ENCODE data around the gene CHFR.
A peak's percentile ranks its signal among the peaks of the same experiment; 100 is the strongest.
"Not testable (repeated sequence)": the region's sequence is repeated elsewhere in the genome, so short reads cannot be mapped to it uniquely, and the experiment has no call there.

CHFR gene

DNA sequence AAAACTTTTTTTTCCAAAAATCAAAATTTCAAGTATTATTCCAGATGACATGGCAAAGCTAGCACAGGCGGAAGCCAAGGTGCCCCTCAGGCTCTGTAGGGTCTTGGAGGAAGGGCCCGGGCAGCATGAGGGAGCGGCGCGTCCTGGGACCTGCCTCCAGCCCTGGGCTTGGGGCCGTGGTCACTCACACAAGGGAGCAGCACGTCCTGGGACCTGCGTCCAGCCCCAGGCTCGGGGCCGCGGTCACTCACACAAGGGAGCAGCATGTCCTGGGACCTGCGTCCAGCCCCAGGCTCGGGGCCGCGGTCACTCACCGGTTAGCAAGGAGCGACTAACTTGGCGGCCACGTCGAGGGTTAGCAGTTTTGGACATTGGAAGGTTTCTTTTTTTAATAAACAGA lies 46.9 kb downstream of the CHFR start:
- no peak for DNase-seq (ENCODE audit: low spot score)

DNA sequence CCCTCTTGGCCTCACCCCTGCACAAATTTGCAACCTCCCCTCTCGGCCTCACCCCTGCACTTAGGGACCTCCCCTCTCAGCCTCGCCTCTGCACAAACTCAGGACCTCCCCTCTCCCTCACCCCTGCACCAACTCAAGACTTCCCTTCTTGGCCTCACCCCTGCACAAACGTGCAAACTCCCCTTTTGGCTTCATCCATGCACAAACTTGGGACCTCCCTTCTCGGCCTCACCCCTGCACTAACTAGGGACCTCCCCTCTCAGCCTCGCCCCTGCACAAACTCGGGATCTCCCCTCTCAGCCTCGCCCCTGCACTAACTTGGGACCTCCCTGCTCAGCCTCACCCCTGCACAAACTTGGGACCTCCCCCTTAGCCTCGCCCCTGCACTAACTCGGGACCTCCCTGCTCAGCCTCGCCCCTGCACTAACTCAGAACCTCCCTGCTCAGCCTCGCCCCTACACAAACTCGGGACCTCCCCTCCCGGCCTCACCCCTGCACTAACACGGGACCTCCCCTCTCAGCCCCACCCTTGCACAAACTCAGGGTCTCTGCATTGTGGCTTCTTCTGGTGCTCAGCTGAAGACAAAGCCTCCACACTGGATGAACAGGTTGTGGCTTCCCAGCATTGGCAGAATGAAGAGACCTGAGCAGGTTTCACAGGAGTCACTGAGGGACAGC lies 47.7 kb downstream of the CHFR start:
- DNase-seq (ENCODE audit: low spot score) = no peak

DNA sequence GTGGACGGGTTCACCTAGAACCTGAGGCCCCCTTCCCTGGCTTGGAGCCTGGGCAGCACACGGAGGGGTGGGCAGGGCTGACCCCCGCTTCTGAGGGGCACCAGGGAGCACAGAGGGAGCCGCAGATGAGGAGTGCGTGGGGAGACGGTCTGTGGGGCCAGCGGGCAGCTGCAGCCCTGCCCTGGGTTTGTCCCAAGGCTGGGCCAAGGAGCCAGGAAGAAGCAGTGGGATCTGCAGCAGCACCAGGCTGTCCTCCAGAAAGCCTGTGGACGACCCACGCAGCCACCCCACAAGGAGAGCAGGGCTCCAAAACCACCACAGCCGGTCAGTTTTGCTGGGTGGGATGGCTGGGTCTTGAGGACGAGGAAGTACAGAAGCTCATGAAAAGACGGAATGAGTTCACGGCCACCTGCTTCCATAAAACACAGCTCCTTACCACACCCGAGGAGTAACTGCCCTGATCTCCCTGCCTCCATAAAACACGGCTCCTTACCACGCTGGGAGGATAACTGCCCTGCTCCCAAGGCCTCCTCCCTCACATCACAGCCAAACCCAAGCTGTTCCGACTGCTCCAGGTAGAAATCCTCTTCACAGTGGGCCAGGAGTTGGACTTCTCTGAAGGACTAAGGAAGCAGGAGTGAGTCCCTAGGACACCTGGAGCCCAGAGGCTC lies 48.9 kb downstream of the CHFR start:
- no peak for DNase-seq (ENCODE audit: low spot score)

DNA sequence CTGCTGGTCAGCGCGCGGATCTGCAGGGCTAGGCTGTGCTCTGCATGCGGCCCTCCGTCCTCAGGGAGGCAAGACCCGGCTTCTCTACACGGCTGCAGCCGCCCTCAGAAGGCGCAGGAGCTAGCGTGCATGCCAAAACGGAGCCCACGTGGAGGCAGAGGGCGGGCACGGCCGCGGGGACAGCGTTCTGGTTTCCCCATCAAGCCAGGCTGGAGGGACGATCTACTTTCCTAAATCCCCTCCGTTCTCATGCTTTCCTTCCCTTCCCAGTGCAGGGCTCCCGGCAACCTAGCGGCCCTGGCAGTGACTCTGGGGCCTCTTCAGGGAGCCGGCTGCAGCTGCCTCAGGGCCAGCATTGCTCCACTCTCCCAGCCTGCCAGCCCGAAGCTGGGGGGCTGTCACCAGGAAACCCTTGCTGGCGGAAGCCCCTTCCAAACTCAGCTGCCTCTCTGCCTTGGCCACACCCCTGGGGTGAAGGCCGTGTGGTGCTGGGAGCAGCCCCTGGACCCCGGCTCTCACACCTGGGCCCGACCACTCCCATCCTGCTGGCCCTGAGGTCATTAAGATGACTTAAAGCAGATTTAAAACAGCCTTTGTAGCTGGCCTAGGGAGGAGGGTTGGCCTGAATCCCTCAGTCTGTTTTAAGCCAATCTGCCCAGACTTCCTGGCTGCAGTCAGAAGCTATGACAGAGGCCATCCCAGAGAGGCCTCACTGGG lies 49.6 kb downstream of the CHFR start:
- DNase-seq (ENCODE audit: low spot score) = no peak

DNA sequence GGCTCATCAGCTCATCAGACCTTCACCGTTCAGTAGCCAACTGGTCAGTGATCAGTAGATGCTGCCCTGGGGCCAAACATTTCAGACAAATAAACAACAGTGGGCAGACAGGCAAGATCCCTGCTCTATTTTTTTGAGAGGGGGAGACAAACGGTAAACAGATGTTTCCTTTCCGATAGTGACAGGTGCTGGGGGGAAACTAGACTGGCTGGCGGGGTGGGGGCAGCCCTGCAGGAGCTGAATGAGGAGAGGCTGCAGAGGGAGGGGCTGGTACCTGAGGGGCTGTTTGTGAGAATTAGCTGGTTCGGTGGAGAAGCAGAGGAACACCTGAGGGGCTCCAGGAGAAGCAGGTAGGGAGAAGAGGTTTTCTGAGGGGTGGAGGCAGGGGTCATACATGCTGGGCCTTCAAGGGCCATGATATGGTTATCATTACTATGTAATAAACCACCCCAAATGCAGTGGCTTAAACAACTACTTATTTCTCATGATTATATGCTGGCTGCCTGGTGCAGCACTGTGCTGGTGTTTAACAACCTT lies 50.5 kb downstream of the CHFR start:
- DNase-seq (ENCODE audit: low spot score) = no peak

DNA sequence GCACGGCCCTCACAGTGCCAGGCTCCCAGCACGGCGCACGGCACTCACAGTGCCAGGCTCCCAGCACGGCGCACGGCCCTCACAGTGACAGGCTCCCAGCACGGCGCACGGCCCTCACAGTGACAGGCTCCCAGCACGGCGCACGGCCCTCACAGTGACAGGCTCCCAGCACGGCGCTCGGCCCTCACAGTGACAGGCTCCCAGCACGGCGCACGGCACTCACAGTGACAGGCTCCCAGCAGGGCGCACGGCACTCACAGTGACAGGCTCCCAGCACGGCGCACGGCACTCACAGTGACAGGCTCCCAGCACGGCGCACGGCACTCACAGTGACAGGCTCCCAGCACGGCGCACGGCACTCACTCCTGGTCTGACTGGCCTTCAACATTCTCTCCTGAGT lies 51.2 kb downstream of the CHFR start:
- not testable (repeated sequence) for DNase-seq (ENCODE audit: low spot score)

DNA sequence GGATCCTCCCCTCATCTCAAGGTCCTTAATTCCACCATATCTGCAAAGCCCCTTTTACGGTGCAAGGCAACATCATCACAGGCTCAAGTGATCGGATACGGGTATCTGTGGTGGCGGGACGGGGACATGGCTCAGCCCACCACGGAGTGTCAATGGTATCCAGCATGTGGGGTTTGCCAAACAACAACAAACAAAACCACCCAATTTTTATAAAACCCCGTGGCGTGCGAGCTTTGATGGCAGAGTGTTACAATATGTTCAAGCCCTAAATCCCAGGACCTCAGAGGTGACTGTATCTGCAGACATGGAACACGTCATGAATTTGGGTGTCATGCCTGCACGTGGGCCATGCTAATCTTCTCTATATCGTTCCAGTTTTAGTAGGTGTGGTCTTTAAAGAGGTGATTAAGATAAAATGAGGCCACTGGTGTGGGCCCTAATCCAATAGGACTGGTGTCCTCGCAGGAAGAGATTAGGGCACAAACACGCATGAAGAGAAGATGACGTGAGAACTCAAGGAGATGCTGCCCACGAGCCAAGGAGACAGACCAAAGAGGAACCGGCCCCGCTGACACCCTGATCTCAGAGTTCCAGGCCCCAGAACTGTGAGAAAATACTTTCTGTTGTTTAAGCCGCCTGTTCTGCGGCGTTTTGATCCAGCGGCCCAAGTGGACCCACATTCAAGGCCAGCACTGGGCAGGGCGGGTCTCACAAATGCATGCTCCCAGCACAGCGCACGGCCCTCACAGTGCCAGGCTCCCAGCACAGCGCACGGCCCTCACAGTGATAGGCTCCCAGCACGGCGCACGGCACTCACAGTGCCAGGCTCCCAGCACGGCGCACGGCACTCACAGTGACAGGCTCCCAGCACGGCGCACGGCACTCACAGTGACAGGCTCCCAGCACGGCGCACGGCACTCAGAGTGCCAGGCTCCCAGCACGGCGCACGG lies 52.1 kb downstream of the CHFR start:
- DNase-seq (ENCODE audit: low spot score) = no peak

DNA sequence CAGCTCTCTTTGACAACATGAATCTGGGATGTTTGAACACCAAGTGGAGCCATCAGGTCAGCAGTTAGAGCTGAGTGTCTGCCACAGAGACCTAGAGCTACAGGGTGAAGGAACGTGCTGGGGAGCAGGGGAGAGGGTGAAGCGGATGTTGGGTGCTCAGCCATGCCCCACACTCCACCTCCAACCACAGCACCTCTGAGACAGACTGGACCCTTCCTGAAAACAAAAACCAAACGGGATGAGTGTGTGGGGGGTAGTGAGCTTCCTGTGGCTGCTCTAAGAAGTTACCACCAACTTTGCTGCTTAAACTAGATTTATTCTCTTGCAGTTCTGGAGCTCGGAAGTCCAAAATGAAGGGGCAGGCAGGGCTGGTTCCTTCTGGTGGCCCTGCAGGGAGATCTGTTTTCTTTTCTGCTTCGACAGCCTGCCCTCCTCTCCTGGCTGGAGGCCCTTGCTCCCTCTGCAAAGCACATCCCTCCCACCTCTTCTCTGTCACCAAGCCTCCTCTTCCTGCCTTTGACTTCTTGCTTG lies 53.2 kb downstream of the CHFR start:
- DNase-seq (ENCODE audit: low spot score) = no peak

DNA sequence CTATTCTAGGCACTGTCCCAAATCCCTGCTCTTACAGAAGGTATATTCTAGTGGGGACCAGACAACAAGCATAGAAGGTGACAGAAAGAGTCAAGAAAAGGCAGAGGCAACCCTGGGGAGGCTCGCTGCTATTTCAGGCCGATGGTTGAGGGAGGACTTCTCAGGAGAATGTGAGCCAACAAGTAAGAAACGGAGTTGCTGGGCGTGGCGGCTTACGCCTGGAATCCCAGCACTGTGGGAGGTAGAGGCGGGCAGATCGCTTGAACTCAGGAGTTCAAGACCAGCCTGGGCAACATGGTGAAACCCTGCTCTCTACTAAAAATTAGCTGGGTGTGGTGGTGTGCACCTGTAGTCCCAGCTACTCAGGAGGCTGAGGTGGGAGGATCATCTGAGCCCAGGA lies 54.1 kb downstream of the CHFR start:
- DNase-seq (ENCODE audit: low spot score) = no peak

DNA sequence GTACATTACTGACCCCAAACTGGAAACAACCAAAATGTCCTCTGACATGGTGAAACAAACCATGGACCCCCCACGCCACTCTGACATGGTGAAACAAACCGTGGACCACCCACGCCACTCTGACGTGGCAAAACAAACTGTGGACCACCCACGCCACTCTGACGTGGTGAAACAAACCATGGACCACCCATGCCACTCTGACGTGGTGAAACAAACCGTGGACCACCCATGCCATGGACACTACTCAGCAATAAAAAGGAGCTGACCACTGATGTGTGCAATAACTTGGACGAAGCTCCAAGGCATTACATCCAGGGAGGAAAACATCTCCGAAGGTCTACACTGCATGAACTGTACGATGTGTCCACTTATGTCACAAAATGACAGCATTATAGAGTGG lies 55.6 kb downstream of the CHFR start:
- no peak for DNase-seq (ENCODE audit: low spot score)

DNA sequence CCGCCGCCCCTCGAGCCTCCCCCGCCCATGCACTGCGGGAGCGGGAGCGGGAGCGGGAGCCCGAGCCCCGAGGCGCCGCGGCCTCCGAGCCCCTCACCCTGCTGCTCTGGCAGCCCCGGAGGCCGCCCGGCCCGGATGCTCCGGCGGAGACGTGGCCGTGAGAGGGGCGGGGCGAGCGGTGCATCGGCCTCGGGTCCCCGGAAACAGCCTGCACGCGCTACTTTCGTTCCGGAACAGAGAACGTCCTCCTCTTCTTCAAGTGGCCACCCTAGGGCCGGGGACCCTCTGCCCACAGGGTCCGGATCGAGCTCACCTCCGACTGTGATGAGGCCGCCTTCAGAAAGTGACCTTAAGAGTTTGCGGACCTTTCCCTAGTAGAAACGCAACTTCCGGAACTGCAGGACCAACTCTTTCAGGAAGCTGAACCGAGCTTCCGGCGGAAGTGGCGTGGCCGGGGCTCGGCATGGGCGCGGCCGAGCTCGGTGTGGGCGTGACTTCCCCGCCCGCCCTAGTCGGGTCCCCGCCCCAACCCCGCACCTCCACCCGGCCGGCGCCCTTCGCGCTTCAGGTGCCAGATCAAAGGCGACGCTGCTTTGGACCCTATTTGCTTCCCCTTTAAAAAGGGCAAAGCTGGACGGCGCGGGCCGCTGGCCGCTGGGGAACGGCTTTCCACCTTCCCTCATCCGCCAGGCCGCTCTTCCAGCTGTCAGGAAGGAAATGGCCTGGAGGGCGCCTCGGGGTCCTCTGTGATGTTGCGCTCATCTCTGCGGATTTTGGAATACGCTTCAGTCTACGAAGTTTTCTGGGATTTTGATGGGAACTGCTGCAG lies 58.5 kb downstream of the CHFR start, which contains the start of gene GOLGA3:
Gene GOLGA3, minus strand, starts transcription at position 164 of the 829 bp plus-strand sequence. CDS start 6,741 bp downstream, outside the sequence.
- DNase-seq (ENCODE audit: low spot score) = peak; percentile 98

DNA sequence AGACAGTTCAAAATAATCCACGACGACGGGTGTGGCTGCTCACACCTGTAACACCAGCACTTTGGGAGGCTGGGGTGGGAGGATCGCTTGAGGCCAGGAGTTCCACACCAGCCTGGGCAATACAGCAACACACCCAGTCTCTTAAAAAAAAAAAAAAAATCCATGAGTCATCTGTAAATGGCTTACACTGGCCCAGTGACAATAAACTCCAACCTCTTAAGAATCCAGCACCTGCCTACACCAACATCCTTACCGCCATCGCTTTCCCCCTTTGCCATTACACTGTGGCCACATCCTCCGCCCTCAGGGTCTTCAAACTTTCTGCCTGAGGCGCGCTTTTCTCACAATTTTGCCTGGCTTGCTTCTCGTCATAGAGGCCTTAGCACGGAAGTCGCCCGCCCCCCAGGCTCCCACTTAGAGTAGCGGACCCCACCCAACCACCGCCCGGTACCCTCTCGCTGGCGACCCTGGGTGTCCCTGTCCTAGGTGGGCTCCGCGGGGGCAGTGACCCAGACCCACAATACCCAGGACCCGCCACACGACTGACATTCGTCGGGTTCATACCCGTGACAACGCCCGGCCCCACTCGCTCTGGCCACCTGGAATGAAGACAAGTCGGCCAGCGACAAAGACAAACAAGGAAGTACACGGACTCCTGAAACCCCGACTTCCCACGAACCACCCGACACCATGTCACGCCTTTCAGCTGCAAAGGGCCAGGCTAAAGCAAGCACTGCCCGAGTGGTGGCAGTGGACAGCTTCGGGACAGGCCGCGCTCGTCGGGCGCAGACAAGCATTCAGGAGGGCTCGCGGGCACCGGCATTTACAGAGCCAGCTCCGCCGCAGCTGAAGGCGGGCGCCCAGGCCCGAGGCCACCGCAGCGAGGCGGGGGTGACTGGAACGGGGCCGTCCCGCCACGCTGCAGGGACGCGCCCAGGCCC lies 59.4 kb downstream of the CHFR start:
- DNase-seq (ENCODE audit: low spot score) = no peak

DNA sequence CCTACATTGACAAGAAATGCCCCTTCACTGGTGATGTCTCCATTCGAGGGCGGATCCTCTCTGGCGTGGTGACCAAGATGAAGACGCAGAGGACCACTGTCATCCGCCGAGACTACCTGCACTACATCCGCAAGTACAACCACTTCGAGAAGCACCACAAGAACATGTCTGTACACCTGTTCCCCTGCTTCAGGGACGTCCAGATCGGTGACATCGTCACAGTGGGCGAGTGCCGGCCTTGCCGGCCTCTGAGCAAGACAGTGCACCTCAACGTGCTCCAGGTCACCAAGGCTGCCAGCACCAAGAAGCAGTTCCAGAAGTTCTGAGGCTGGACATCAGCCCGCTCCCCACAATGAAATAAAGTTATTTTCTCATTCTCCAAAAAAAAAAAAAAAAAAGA lies 61.5 kb downstream of the CHFR start:
- no peak for DNase-seq (ENCODE audit: low spot score)

DNA sequence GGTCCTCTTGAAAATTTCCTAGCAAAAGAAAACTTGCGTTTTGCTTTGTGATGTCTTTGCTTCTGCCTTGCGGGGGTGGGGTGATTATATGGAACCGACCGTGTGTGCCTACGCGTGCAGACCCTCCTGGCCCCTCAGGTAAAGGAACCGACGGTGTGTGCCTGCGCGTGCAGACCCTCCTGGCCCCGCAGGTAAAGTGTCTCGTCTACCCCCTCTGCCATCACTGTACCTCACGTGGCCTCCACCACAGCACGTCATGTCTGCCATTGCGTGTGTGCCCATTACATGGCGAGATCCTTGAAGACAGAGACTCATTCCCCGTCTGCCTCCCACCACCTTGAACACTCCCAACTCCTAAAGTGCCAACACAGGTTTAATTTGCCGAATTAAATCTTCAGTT lies 62.3 kb downstream of the CHFR start:
- no peak for DNase-seq (ENCODE audit: low spot score)

DNA sequence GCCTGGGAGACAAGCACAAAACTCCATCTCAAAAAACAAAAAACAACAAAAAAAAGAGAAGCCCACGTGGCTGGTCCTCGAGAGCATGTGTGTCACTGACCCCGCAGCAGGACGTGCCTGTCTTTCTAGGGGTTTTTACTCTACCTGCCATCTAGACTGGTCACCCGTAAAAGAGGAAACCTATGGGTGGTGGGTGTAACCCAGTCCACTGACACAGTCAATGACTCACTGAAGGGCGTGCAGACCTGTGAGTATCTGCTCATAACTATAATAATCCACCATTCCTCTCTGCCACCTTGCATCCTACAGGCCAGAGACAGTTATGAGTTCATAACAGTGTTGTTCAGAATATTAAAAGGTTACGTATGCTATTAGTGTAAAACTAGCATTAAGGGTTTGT lies 63.4 kb downstream of the CHFR start:
- DNase-seq (ENCODE audit: low spot score) = no peak

DNA sequence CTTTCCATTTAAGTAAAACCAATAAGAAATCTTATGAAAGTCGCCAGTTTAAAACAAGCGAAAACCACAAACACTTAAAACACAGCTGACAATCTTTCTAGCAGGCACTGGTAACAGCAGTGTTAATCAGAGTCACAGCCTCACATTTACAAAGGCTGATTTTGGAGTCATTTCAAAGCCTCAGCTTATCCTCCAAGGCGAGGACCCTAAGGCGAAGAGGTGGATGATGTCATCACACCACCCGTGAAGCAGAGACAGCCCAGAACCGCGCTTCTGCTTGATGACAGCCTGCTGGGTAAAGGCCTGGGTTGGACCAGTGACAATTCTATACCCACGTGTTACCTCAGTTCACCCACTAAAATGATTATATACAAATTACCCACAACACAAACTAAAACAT lies 68.8 kb downstream of the CHFR start:
- DNase-seq (ENCODE audit: low spot score) = no peak

DNA sequence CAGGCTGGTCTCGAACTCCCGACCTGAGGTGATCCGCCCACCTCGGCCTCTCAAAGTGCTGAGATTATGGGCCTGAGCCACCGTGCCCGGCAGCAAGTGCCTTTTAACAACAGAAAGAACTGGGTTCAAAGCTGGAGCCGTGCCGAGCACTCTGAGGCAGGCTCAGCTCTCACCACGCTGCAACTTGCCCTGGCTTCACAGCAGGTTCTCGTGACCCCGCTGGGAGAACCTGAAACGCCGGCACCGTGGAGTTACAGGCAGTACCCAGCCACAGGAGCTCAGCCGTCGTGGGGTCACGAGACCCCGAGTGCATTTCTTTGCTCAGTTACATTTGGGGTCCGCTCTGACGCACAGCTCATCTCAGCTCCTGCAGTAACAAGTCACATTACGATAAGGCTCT lies 73.2 kb downstream of the CHFR start:
- DNase-seq (ENCODE audit: low spot score) = no peak

DNA sequence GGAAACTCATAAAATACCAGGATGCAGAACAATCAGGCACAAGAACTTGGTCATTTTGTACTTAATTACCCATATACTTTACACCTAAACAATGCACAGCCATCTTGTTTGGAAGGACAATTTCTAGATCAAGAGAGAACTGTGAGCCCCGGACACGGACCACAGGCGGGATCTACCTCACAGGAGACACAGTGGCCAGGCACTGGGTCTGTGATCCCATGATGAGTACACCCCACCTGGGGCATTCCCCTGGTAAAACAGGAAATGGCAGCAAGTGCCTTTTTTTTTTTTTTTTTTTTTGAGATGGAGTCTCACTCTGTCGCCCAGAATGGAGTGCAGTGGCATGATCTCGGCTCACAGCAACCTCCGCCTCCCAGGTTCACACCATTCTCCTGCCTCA lies 74.0 kb downstream of the CHFR start:
- no peak for DNase-seq (ENCODE audit: low spot score)

DNA sequence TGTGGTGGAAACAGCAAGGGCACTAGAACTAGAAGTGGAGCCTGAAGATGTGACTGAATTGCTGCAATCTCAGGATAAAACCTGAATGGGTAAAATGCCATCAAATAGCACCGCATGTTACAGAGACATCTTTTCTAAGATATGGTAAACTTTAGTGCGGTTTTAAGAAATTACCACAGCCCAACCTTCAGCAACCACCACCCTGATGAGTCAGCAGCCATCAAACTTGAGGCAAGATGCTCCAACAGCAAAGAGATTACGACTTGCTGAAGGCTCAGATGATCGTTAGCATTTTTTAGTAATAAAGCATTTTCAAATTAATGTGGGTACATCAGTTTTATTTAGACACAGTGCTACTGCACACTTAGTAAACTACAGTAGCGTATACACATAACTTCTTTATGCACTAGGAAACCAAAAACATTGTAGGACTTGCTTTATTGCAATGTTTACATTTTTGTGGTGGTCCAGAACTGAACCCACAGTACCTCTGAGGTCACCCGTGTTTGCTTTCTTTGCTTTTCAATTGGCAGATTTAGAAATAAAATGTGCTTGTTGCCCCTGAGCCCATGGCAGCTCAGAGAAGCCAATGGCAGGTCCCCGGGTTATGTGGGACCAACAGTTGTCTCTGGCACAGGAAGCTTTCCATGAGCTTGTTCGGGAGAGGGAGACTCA lies 74.6 kb downstream of the CHFR start:
- no peak for DNase-seq (ENCODE audit: low spot score)

All from ecto neural progenitor cell (in vitro differentiated cells).